Measurements from ENCODE around the gene NOM1.

NOM1 gene

GRCh38 chr7:157016352-157017041 is 67.0 kb downstream of the NOM1 start:
- no peak for DNase-seq (ENCODE audit: low read depth)

DNA sequence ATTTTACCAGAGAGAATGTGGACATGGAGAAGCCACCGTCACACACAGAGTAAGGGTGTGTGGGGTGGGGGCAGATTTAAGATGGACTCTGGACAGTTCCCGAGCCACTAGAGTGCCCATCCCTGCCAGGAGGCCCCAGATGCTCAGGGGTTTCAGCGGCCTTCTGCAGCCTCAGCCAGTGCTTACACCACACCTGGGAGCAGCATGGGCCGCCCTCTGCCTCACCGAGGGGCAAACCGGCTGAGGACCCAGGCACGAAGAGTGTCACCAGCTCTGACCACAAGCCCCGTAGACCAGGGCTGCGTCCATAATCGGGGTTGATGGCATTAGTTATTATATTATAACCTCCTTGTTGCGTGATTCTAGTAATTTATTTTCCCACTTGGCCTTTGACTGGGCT is 67.6 kb downstream of the NOM1 start:
- DNase-seq (ENCODE audit: low read depth): no peak

- DNase-seq (ENCODE audit: low read depth): no peak
Observed at GRCh38 chr7:157017603-157018327, 68.3 kb downstream of the NOM1 start.

- DNase-seq (ENCODE audit: low read depth): no peak
Observed at GRCh38 chr7:157018328-157018996, 69.0 kb downstream of the NOM1 start.

- DNase-seq (ENCODE audit: low read depth): no peak
Observed at GRCh38 chr7:157018997-157019608, 69.6 kb downstream of the NOM1 start.

DNA sequence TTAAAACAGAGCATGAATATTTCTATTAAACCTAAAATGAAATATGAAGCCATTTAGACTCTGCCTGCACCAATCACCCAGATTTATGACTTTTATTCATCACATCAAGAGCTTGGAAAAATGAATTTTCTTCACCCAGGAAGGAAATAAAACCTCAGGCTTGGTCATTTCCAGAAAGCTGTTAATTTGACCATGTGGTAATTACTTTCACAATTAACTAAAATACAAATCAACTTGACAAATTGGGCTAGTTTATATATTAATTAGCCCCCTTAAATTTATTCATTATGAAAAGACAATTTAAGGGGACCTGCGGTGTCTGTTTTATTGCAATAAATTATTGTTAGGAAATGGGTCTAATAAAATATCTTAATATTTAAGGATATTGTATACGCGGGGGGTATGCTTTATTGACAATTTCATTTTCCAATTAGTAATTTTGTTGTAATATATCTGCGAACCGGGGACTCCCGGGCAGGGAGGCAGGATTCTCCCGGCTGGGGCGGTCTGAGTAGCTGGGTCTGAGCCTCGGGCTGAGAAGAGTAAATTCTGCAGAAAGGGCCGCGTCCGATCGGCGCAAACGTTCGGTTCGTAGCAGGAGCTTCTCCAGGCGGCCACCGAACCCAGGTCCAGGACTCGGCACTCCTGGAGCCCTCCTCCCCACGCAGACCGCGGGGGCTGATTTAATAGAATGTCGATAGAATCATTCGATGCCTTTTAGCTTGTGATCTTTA is 70.4 kb downstream of the NOM1 start:
- no peak for DNase-seq (ENCODE audit: low read depth)

GRCh38 chr7:157020514-157021070 is 71.1 kb downstream of the NOM1 start:
- DNase-seq (ENCODE audit: low read depth): no peak

DNA sequence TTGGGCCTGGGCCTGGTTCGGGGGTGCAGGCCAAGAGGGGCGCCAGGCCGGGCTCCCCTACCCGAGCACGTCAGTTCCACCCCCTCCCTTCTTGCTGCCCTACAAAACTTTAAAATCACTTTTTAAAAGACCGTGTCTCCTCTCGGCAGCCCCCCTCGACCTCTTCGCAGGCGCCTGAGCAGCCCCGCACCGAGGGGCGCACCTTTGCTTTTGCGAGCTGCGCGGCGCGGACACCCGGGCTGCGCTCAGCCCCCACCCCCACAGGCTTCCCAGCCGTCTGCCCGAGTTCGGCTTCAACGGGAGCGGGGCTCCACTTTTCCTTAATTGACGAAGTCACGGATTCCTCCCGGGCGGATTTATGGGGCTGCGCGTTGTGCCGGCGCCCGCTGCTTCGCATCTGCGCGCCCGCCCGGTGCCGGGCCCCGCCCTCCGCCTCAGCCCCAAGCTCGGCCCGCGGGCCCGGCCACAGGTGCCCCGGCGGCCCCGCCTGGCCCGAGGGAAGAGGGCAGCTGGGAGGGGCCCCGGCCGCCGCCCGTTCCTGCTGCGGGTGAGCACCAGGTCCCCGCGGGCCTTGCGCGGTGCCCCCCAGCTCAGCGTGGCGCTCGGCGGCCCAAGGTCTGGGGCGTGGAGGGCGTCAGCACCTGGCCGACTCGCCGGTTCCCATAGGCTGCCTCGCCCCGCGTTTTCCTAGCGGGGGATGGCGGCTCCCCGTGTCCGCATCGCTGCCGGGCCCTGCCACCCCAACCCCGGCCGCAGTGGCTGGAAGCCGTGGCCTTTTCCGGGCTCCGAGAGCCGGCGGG is 71.8 kb downstream of the NOM1 start:
- no peak for DNase-seq (ENCODE audit: low read depth)

DNA sequence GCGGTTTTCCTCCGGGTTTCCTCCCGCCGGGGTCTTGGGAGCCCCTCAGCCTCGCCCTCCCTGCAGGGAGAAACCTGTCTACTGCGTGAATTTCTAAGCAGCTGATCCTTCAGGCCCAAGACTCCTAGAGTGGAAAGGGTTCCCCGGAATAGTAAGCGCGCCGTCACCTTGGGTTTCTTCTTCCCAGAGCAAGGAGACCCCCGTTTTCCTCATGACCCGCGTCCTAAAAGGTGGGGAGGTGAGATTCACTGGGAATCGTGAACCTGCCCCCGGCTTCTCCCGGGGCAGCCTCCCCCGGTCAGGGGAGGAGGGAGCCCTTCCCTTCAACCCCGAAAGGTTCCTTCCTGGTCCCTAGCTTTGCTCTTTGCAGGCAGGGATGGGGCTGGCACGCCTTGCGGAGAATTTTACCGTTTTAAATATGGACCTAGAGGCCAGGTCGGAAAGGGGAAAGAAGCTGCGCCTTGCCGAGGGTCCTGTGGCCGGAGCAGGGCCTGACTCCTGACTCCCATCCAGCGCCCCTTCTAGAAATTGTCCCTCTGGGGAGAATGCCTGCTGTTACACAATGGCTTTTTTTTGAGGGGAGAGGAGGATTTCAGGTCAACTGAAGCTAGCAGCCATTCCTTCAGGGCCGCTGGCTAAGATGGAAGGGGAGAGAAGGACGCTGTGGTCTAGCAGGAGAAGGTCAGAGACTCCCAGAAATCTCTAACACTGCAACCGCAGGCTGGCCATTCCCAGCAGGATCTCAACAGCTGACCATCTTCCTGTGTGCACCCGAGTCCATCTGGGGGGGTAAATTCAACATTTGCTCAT is 72.6 kb downstream of the NOM1 start:
- DNase-seq (ENCODE audit: low read depth): no peak

All from GM04504 (cell line).